Prostate gland (tissue), 2 donors: ENCODE results near the gene EXOC2.

Experiments used
- CTCF ChIP-seq, 4 experiments: fragments of 200-600 bp in 2 of 4; fragments of 450-650 bp in 2 of 4; sonication (generic) in 2 of 4; IDR thresholded peaks; 1 replicate in 3 of 4; 2 replicates in 1 of 4; pipeline ENCODE4 v1.5.1; 2016 to 2019; ENCODE audit warnings: antibody characterized with exemption in 4 of 4, mild to moderate bottlenecking in 2 of 4, moderate library complexity in 2 of 4
- POLR2A ChIP-seq: fragments of 450-650 bp; IDR thresholded peaks from one replicate; pipeline ENCODE4 v1.6.1; 2016; ENCODE audit warnings: antibody characterized with exemption, mild to moderate bottlenecking
- POLR2AphosphoS5 ChIP-seq: sonication (generic); formaldehyde crosslinking; IDR thresholded peaks from one replicate; pipeline ENCODE4 v1.6.1; 2017; ENCODE audit warnings: antibody characterized with exemption

DNA sequence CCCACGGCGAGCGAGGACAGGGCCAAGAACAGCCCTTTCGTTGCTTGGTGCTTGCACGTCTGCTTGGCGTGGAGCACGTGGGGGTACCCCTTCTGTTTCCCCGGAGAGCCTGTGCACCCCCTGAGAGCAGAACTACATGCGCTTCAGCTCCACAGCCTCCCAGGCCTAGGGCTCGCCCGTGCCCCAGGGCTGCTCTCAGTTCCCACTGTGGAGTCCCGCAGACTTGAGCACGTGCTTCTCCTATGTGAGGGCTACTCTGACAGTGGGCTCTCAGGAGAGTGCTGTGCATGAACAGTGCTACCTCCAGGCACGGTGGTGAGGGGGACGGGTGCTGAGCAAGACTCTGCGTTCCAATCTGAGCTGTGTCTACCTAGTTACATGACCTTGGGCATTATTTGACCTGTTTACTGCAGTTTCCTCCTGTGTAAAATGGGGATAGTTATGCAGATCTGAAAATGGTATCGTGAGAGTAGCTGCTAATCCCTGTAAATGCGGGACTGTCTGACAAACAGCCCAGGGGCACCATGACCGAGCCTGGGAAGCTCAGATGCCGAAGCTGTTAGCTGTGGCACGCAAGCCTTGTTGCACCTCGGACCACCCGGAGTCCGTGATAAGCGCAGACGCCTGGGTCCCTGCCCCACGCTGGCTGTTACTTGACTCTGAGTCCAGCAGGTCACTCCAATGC is 219.0 kb downstream of the EXOC2 start:
- no peak for TF ChIP-seq CTCF (IDR thresholded peaks at IDR 0.05)
- TF ChIP-seq POLR2A = no peak
- no peak for TF ChIP-seq POLR2AphosphoS5
